SU-DHL-6 (cell line): ENCODE measurements around the gene LRIT2.

ENCODE experiments used
- H2AFZ ChIP-seq: fragments of 200-600 bp; sonication (generic); 2 replicates; pipeline ENCODE4 v1.6.1; 2014; ENCODE audit warnings: low read depth, mild to moderate bottlenecking, moderate library complexity, mixed read lengths, antibody characterized with exemption, low read length; ENCODE audit not compliant: severe bottlenecking
- H3F3A ChIP-seq: fragments of 200-600 bp; shearing (Covaris generic); 2 replicates; pipeline ENCODE4 v1.6.0; 2016; ENCODE audit warnings: antibody characterized with exemption, mild to moderate bottlenecking; ENCODE audit not compliant: insufficient read depth
- H3K27ac ChIP-seq: fragments of 200-600 bp; sonication (generic); 2 replicates; pipeline ENCODE4 v1.5.1; 2016; ENCODE audit warnings: low read depth, mild to moderate bottlenecking, low read length, moderate library complexity, mixed read lengths
- H3K27me3 ChIP-seq: fragments of 200-600 bp; sonication (generic), shearing (Covaris generic); 2 replicates; pipeline ENCODE4 v1.6.0; 2014; ENCODE audit warnings: mild to moderate bottlenecking, low read length
- H3K36me3 ChIP-seq: fragments of 200-600 bp; sonication (generic); 2 replicates; pipeline ENCODE4 v1.6.1; 2014; ENCODE audit warnings: mild to moderate bottlenecking, low read length, mixed read lengths
- H3K4me2 ChIP-seq: fragments of 300-600, 200-600 bp; shearing (Covaris generic), sonication (generic); 2 replicates; pipeline ENCODE4 v1.6.0; 2014; ENCODE audit warnings: low read length, low read depth, mild to moderate bottlenecking; ENCODE audit not compliant: poor library complexity, severe bottlenecking
- H3K4me3 ChIP-seq: fragments of 200-600 bp; sonication (generic); 2 replicates; pipeline ENCODE4 v1.5.1; 2014; ENCODE audit warnings: antibody characterized with exemption, low read length, mild to moderate bottlenecking, mixed read lengths; ENCODE audit not compliant: insufficient read depth, poor library complexity, severe bottlenecking
- H3K79me2 ChIP-seq: fragments of 200-600 bp; sonication (generic); 2 replicates; pipeline ENCODE4 v1.6.1; 2014; ENCODE audit warnings: mild to moderate bottlenecking, low read length, moderate library complexity; ENCODE audit not compliant: insufficient read depth
- H3K9ac ChIP-seq: fragments of 200-600 bp; sonication (generic); 2 replicates; pipeline ENCODE4 v1.7.0; 2014; ENCODE audit warnings: mild to moderate bottlenecking, low read length
- H3K9me2 ChIP-seq: fragments of 200-600 bp; sonication (generic); replicated peaks from 2 replicates; pipeline ENCODE4 v1.6.1; 2014; ENCODE audit warnings: low read length; ENCODE audit not compliant: insufficient read depth
- H3K9me3 ChIP-seq: fragments of 200-600 bp; sonication (generic); 2 replicates; pipeline ENCODE4 v1.6.1; 2014; ENCODE audit warnings: low read length, mixed read lengths; ENCODE audit not compliant: insufficient read depth
- H4K20me1 ChIP-seq: fragments of 200-600 bp; sonication (generic); 2 replicates; pipeline ENCODE4 v1.6.1; 2014; ENCODE audit warnings: low read depth, mild to moderate bottlenecking, antibody characterized with exemption, low read length, moderate library complexity, mixed read lengths
- CTCF ChIP-seq: fragments of 200-600 bp; sonication (generic); IDR thresholded peaks from one replicate; pipeline ENCODE4 v1.5.1; 2017; ENCODE audit warnings: antibody characterized with exemption, mild to moderate bottlenecking, low read length, moderate library complexity; ENCODE audit not compliant: insufficient read depth, poor library complexity, severe bottlenecking
- EZH2phosphoT487 ChIP-seq: fragments of 200-600 bp; sonication (generic), shearing (Covaris generic); conservative IDR thresholded peaks from 2 replicates; pipeline ENCODE4 v1.6.1; 2018; ENCODE audit warnings: mild to moderate bottlenecking, antibody characterized with exemption, low read length, moderate library complexity, mixed read lengths

The LRIT2 gene

GRCh38 chr10:84269162-84269561 is 43.8 kb upstream of the LRIT2 start:
- Histone ChIP-seq H3K9me3 (no peaks in the 10 kb centered on the region), H2AFZ (no peak overlapping the region), H3K4me2 (no peak overlapping the region), H3K27ac (no peak overlapping the region), H3K36me3 (no peaks in the 10 kb centered on the region), H3K27me3 (no peaks in the 10 kb centered on the region), H3K4me3 (no peak overlapping the region), H3F3A (no peaks in the 10 kb centered on the region), H4K20me1 (no peaks in the 10 kb centered on the region), H3K79me2 (no peaks in the 10 kb centered on the region), H3K9ac (no peak overlapping the region), H3K9me2 (no peaks in the 10 kb centered on the region)
- TF ChIP-seq EZH2phosphoT487 (no peak), CTCF (no peak)

- TF ChIP-seq EZH2phosphoT487 = no peak
- TF ChIP-seq CTCF = peak; percentile 55
- Histone ChIP-seq H3F3A (no peaks in the 10 kb centered on the region), H3K27ac (no peak overlapping the region), H3K79me2 (no peaks in the 10 kb centered on the region), H2AFZ (no peak overlapping the region), H3K27me3 (no peaks in the 10 kb centered on the region), H3K4me3 (no peak overlapping the region), H3K36me3 (no peaks in the 10 kb centered on the region), H3K9me2 (no peaks in the 10 kb centered on the region), H3K9ac (no peak overlapping the region), H4K20me1 (no peaks in the 10 kb centered on the region), H3K4me2 (no peak overlapping the region), H3K9me3 (no peaks in the 10 kb centered on the region)
Measured at GRCh38 chr10:84267503-84268126, 42.3 kb upstream of the LRIT2 start.

DNA sequence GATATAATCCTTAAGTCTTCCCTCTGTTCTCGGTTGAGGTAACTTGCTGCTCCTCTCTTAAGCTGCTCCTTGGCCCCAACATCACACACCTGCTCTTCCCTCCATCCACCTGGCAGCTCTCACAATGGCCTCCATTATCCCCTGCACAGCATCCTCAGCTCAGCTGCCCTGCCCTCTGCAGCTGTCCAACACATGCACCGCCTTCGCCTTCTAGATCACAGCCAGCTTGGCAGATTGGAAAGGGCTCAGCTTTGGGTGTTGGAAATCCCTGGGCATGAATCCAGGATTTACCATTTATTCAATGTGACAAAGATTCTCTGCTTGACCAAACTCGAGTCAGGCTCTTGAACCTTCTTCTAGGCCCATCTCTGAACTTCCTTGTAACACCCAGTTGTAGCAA is 40.1 kb upstream of the LRIT2 start:
- Histone ChIP-seq H3K9me2 (no peaks in the 10 kb centered on the region), H3K4me3 (no peak overlapping the region), H3F3A (no peaks in the 10 kb centered on the region), H2AFZ (no peak overlapping the region), H3K4me2 (no peak overlapping the region), H3K9me3 (no peaks in the 10 kb centered on the region), H4K20me1 (no peaks in the 10 kb centered on the region), H3K36me3 (no peaks in the 10 kb centered on the region), H3K79me2 (no peaks in the 10 kb centered on the region), H3K9ac (no peak overlapping the region), H3K27me3 (no peaks in the 10 kb centered on the region), H3K27ac (no peak overlapping the region)
- no peak for TF ChIP-seq EZH2phosphoT487
- no peak for TF ChIP-seq CTCF
